SK-N-MC (cell line): ENCODE data around the gene DIP2C.
"Not testable (repeated sequence)": the region's sequence is repeated elsewhere in the genome, so short reads cannot be mapped to it uniquely, and the experiment has no call there.

Experiments
- DNase-seq: peaks from one replicate; pipeline ENCODE4 v3.0.0-alpha.2; 2011; ENCODE audit warnings: low read depth, low spot score
- H3K27ac ChIP-seq: fragments of 200-600 bp; sonication (generic); 2 replicates; pipeline ENCODE4 v1.5.1; 2016; ENCODE audit warnings: mixed run types
- H3K36me3 ChIP-seq: fragments of 200-600 bp; sonication (generic); 2 replicates; pipeline ENCODE4 v1.6.1; 2017; ENCODE audit warnings: antibody characterized with exemption, low read length, mixed read lengths; ENCODE audit not compliant: insufficient read depth
- H3K4me3 ChIP-seq: fragments of 200-600 bp; sonication (generic); 2 replicates; pipeline ENCODE4 v1.5.1; 2016
- H3K9ac ChIP-seq: fragments of 200-600 bp; sonication (generic); 2 replicates; pipeline ENCODE4 v1.8.0; 2017; ENCODE audit warnings: mixed run types, mixed read lengths; ENCODE audit not compliant: insufficient read length
- H3K9me3 ChIP-seq: fragments of 200-600 bp; sonication (generic); 2 replicates; pipeline ENCODE4 v1.6.1; 2017; ENCODE audit warnings: low read depth, mild to moderate bottlenecking, antibody characterized with exemption, low read length, moderate library complexity, mixed read lengths
- EZH2 ChIP-seq: fragments of 200-600 bp; sonication (generic); IDR thresholded peaks from one replicate; pipeline ENCODE4 v1.6.1; 2017; ENCODE audit warnings: antibody characterized with exemption
- FOXP2 ChIP-seq: optimal IDR thresholded peaks from 2 replicates; pipeline ENCODE3; 2011; ENCODE audit warnings: mild to moderate bottlenecking, moderate library complexity; ENCODE audit not compliant: insufficient read depth; ENCODE audit errors: extremely low read length, control extremely low read depth
- POLR2AphosphoS5 ChIP-seq: IDR thresholded peaks from 2 replicates; pipeline ENCODE4 v1.6.1; 2012; ENCODE audit warnings: mild to moderate bottlenecking, low read depth, low read length, borderline replicate concordance

DIP2C gene

GRCh38 chr10:655184-655583 lies 34.3 kb downstream of the DIP2C start:
- no peak for TF ChIP-seq EZH2
- no peak for TF ChIP-seq FOXP2
- TF ChIP-seq POLR2AphosphoS5: no peak
- Histone ChIP-seq H3K36me3 (no peaks in the 10 kb centered on the region), H3K9ac (no peak overlapping the region), H3K27ac (no peak overlapping the region), H3K9me3 (no peaks in the 10 kb centered on the region), H3K4me3 (no peak overlapping the region)
- DNase-seq: no peak

- H3K9me3 ChIP-seq: no peaks in the 10 kb centered on the region
- H3K4me3 ChIP-seq: no peak overlapping the region
- H3K9ac ChIP-seq: no peak overlapping the region
- no peak for TF ChIP-seq POLR2AphosphoS5
- TF ChIP-seq FOXP2: no peak
- TF ChIP-seq EZH2: no peak
- H3K36me3 ChIP-seq: no peaks in the 10 kb centered on the region
- H3K27ac ChIP-seq: no peak overlapping the region
- DNase-seq: no peak
Observed at GRCh38 chr10:654647-654996, 34.8 kb downstream of the DIP2C start.

GRCh38 chr10:653991-654646 lies 35.3 kb downstream of the DIP2C start:
- H3K9ac ChIP-seq: no peak overlapping the region
- H3K36me3 ChIP-seq: no peaks in the 10 kb centered on the region
- no peak overlapping the region for H3K4me3 ChIP-seq
- H3K27ac ChIP-seq: no peak overlapping the region
- DNase-seq: no peak
- H3K9me3 ChIP-seq: no peaks in the 10 kb centered on the region
- no peak for TF ChIP-seq POLR2AphosphoS5
- no peak for TF ChIP-seq EZH2
- no peak for TF ChIP-seq FOXP2

- H3K27ac ChIP-seq, H3K9ac ChIP-seq, H3K36me3 ChIP-seq, H3K9me3 ChIP-seq, H3K4me3 ChIP-seq, DNase-seq: not testable (repeated sequence)
Observed at GRCh38 chr10:652832-653459, 36.5 kb downstream of the DIP2C start.

- no peak for DNase-seq
- H3K4me3 ChIP-seq: no peak overlapping the region
- H3K36me3 ChIP-seq: no peaks in the 10 kb centered on the region
- no peak for TF ChIP-seq POLR2AphosphoS5
- TF ChIP-seq EZH2: no peak
- no peak for TF ChIP-seq FOXP2
- H3K9me3 ChIP-seq: no peaks in the 10 kb centered on the region
- no peak overlapping the region for H3K9ac ChIP-seq
- H3K27ac ChIP-seq: no peak overlapping the region
Observed at GRCh38 chr10:652233-652632, 37.2 kb downstream of the DIP2C start.

GRCh38 chr10:651692-652091 lies 37.8 kb downstream of the DIP2C start:
- Histone ChIP-seq H3K36me3 (no peaks in the 10 kb centered on the region), H3K9ac (no peak overlapping the region), H3K27ac (no peak overlapping the region), H3K4me3 (no peak overlapping the region), H3K9me3 (no peaks in the 10 kb centered on the region)
- no peak for DNase-seq
- TF ChIP-seq EZH2: no peak
- no peak for TF ChIP-seq FOXP2
- no peak for TF ChIP-seq POLR2AphosphoS5

GRCh38 chr10:650886-651615 lies 38.4 kb downstream of the DIP2C start:
- no peak for DNase-seq
- no peak overlapping the region for H3K27ac ChIP-seq
- TF ChIP-seq EZH2: no peak
- no peak for TF ChIP-seq FOXP2
- no peak for TF ChIP-seq POLR2AphosphoS5
- H3K9me3 ChIP-seq: no peaks in the 10 kb centered on the region
- no peak overlapping the region for H3K9ac ChIP-seq
- H3K4me3 ChIP-seq: no peak overlapping the region
- no peaks in the 10 kb centered on the region for H3K36me3 ChIP-seq

- TF ChIP-seq FOXP2 (no peak), POLR2AphosphoS5 (no peak), EZH2 (no peak)
- Histone ChIP-seq H3K36me3 (no peaks in the 10 kb centered on the region), H3K9ac (no peak overlapping the region), H3K9me3 (no peaks in the 10 kb centered on the region), H3K27ac (no peak overlapping the region), H3K4me3 (no peak overlapping the region)
- no peak for DNase-seq
Observed at GRCh38 chr10:650441-650851, 39.0 kb downstream of the DIP2C start.
